ENCODE data around the gene ZNG1C.
"Not testable (repeated sequence)": the region's sequence is repeated elsewhere in the genome, so short reads cannot be mapped to it uniquely, and the experiment has no call there.

The ZNG1C gene

DNA sequence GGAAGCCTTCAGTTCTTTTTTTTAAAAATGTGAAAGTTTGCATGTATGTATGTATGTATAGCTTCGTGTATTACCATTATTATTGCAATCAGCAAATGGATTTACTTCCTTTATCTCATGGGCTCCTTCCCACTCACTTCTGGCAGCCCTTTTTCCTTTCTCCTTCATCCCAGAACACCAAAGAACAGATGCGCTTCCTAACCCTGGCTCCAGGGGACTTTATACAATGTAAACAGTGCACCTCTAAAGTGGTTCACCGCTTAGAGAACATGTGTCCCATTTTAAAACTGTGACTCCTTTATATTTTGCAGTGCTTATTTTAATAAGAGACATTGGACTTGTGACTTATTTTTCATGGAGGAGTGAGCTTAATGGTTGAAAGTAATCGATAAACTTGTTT lies 101.5 kb downstream of the ZNG1C start:
- DNase-seq (ENCODE audit: low read depth): not testable (repeated sequence)

DNA sequence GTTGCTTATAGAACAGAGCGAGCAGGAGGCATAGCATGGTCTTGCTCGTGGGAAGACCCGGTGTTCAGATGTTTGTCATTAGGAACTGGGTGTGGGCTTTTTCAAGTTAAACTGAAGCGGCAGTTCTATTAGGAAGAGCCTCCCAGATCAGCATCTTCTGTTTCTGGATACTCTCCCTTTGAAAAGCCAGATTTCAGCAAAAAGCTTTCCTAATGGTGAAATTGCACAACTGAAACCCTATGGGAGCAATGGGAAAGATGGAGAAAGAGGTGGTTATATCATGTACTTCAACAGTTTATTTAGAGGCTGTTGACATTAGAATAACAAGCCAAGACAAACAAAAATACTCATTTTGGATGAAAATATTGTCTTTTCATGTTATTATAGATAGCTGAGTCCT lies 102.2 kb downstream of the ZNG1C start:
- DNase-seq (ENCODE audit: low read depth): not testable (repeated sequence)
